Body of pancreas (tissue), 4 donors: ENCODE results near the gene ADPGK. TPM values are rescaled to one million over a fixed set of nuclear protein-coding genes. Genes with fewer than 3 reads are reported as not detected.

ENCODE experiments used
- ATAC-seq: fragments of 150-250 bp; one replicate; pipeline ENCODE4 v1.9.1; 2016
- DNase-seq, 4 donors: peaks; one replicate each; pipeline ENCODE4 v3.0.0-alpha.2; 2019
- H3K27ac ChIP-seq, 4 donors: fragments of 200-600 bp; sonication (generic); 1 replicate in 3 of 4; 2 replicates in 1 of 4; pipeline versions ENCODE4 v1.5.1 to v1.6.1; 2016 to 2019; ENCODE audit warnings: mild to moderate bottlenecking in 1 of 4, mixed read lengths in 1 of 4, moderate library complexity in 1 of 4
- H3K27me3 ChIP-seq, 2 donors: fragments of 200-600 bp; sonication (generic); one replicate each; pipeline ENCODE4 v1.6.0; 2016; ENCODE audit warnings: mild to moderate bottlenecking in 1 of 2
- H3K36me3 ChIP-seq, 2 donors: fragments of 200-600 bp; sonication (generic); replicated peaks in 1 of 2; 2 replicates each; pipeline ENCODE4 v1.5.1; 2016; ENCODE audit warnings: low read depth in 2 of 2; ENCODE audit not compliant: insufficient read depth in 1 of 2
- H3K4me1 ChIP-seq: fragments of 200-600 bp; sonication (generic); one replicate; pipeline ENCODE4 v1.6.0; 2016
- H3K4me3 ChIP-seq, 2 donors: fragments of 200-600 bp; sonication (generic); 1 replicate in 1 of 2; 2 replicates in 1 of 2; pipeline ENCODE4 v1.5.1; 2016 to 2019
- H3K9me3 ChIP-seq, 3 donors: fragments of 200-600 bp; sonication (generic); 1 replicate in 2 of 3; 2 replicates in 1 of 3; pipeline ENCODE4 v1.5.1; 2016
- POLR2A ChIP-seq, 3 donors: fragments of 450-650 bp; IDR thresholded peaks; one replicate each; pipeline ENCODE4 v1.6.1; 2016; ENCODE audit warnings: antibody characterized with exemption in 3 of 3, mild to moderate bottlenecking in 2 of 3
- WGBS, 2 donors: methylation state at CpG; one replicate each; pipeline ENCODE4 v1.1.5; 2017; 5-methylcytosine and 5-hydroxymethylcytosine counted together
- intact Hi-C: fragments of 100-400 bp; cut with DNase I; formaldehyde crosslinking; loops from one replicate; pipeline ENCODE4 v1.15.1; 2023
- total RNA-seq, 2 donors: library from RNA; depleted of rRNA; stranded (reverse); fragments of >200 nt; gene quantifications; one replicate each; pipeline ENCODE4 v1.1.0, GENCODE V29; 2016
- TF ChIP-seq, protein P1 (sequence below), 7 experiments: fragments of 450-650 bp in 4 of 7; fragments of 200-600 bp in 3 of 7; sonication (generic) in 3 of 7; IDR thresholded peaks; one replicate each; pipeline ENCODE4 v1.5.1; 2016 to 2019; ENCODE audit warnings: antibody characterized with exemption in 7 of 7

The ADPGK gene
- total RNA-seq, 2 donors from 2014 or later: 52.1 to 85.0 TPM

GRCh38 chr15:72706266-72706665 is 77.3 kb downstream of the ADPGK start:
- no peaks in the 10 kb centered on the region for H3K27me3 ChIP-seq
- no peak for DNase-seq
- H3K27ac ChIP-seq: no peak overlapping the region
- TF ChIP-seq, protein P1, sequence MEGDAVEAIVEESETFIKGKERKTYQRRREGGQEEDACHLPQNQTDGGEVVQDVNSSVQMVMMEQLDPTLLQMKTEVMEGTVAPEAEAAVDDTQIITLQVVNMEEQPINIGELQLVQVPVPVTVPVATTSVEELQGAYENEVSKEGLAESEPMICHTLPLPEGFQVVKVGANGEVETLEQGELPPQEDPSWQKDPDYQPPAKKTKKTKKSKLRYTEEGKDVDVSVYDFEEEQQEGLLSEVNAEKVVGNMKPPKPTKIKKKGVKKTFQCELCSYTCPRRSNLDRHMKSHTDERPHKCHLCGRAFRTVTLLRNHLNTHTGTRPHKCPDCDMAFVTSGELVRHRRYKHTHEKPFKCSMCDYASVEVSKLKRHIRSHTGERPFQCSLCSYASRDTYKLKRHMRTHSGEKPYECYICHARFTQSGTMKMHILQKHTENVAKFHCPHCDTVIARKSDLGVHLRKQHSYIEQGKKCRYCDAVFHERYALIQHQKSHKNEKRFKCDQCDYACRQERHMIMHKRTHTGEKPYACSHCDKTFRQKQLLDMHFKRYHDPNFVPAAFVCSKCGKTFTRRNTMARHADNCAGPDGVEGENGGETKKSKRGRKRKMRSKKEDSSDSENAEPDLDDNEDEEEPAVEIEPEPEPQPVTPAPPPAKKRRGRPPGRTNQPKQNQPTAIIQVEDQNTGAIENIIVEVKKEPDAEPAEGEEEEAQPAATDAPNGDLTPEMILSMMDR (IDR thresholded peaks at IDR 0.05): no peak
- TF ChIP-seq POLR2A (IDR thresholded peaks at IDR 0.05): no peak
- ATAC-seq: no peak
- 86 to 94% methylated on average over 11 of the region's 11 CpGs for WGBS, 2 donors
- intact Hi-C loops: no loop called here
- H3K4me1 ChIP-seq: no peaks in the 10 kb centered on the region
- no peak overlapping the region for H3K4me3 ChIP-seq
- no peaks in the 10 kb centered on the region for H3K36me3 ChIP-seq
- no peaks in the 10 kb centered on the region for H3K9me3 ChIP-seq

Other genes starting within 250 kb of the ADPGK start
- not detected for gene GOLGA6B, start 129.1 kb downstream of the ADPGK start, total RNA-seq
- gene HIGD2B, start 97.6 kb downstream of the ADPGK start, total RNA-seq: not detected
- gene BBS4, start 97.6 kb downstream of the ADPGK start, total RNA-seq: 10 to 100 TPM; 20.2 to 26.4 TPM